IPS DF 19.7 (cell line): Measurements from ENCODE around the gene ACACA.

Experiments used
- DNase-seq: peaks from one replicate; pipeline ENCODE4 v3.0.0-alpha.2; 2013; ENCODE audit warnings: low read depth, low spot score

ACACA gene

GRCh38 chr17:37344519-37344918 is 62.1 kb downstream of the ACACA start:
- no peak for DNase-seq

- DNase-seq, result no peak
These were observed 64.0 kb downstream of the ACACA start for GRCh38 chr17:37342589-37342988.

GRCh38 chr17:37340804-37341203 is 65.8 kb downstream of the ACACA start:
- no peak for DNase-seq

GRCh38 chr17:37339321-37339720 is 67.3 kb downstream of the ACACA start:
- DNase-seq, result no peak

- no peak for DNase-seq
These were observed 67.8 kb downstream of the ACACA start for GRCh38 chr17:37338847-37339246.

GRCh38 chr17:37327341-37328090 is 79.1 kb downstream of the ACACA start:
- DNase-seq, result no peak

- no peak for DNase-seq
These were observed 83.6 kb downstream of the ACACA start for GRCh38 chr17:37322826-37323561.

- DNase-seq, result no peak
These were observed 84.5 kb downstream of the ACACA start for GRCh38 chr17:37322106-37322505.

GRCh38 chr17:37318931-37319594 is 87.6 kb downstream of the ACACA start:
- DNase-seq, result no peak

- DNase-seq, result no peak
These were observed 88.8 kb downstream of the ACACA start for GRCh38 chr17:37317867-37318266.

- no peak for DNase-seq
These were observed 91.0 kb downstream of the ACACA start for GRCh38 chr17:37315601-37316000.

GRCh38 chr17:37312137-37312923 is 94.3 kb downstream of the ACACA start:
- DNase-seq, result no peak

GRCh38 chr17:37310940-37311339 is 95.7 kb downstream of the ACACA start:
- no peak for DNase-seq

GRCh38 chr17:37309051-37309450 is 97.6 kb downstream of the ACACA start:
- no peak for DNase-seq

GRCh38 chr17:37305406-37305905 is 101.2 kb downstream of the ACACA start:
- no peak for DNase-seq

- no peak for DNase-seq
These were observed 105.3 kb downstream of the ACACA start for GRCh38 chr17:37301288-37301687.

GRCh38 chr17:37300683-37301082 is 106.0 kb downstream of the ACACA start:
- DNase-seq, result no peak

GRCh38 chr17:37299257-37299980 is 107.2 kb downstream of the ACACA start:
- no peak for DNase-seq

- no peak for DNase-seq
These were observed 110.7 kb downstream of the ACACA start for GRCh38 chr17:37295888-37296287.

GRCh38 chr17:37294888-37295287 is 111.7 kb downstream of the ACACA start:
- no peak for DNase-seq

- DNase-seq, result no peak
These were observed 112.9 kb downstream of the ACACA start for GRCh38 chr17:37293770-37294169.
